H54 (cell line): ENCODE measurements around the gene ATF7IP.
A peak's percentile ranks its signal among the peaks of the same experiment; 100 is the strongest.
"Not testable (repeated sequence)": the region's sequence is repeated elsewhere in the genome, so short reads cannot be mapped to it uniquely, and the experiment has no call there.

Experiments
- DNase-seq: peaks from one replicate; pipeline ENCODE4 v3.0.0; 2011; ENCODE audit warnings: low spot score, mixed read lengths; ENCODE audit not compliant: insufficient read length
- FAIRE-seq: peaks from 3 replicates; lab custom pipeline; 2011; peaks lifted over from hg19 to GRCh38; lab: Jason Lieb, UNC
- POLR2A ChIP-seq: IDR thresholded peaks from 2 replicates; pipeline ENCODE4 v1.6.1; 2011; ENCODE audit warnings: low read depth, mild to moderate bottlenecking, low read length

The ATF7IP gene

GRCh38 chr12:14393751-14394150 lies 28.3 kb downstream of the ATF7IP start:
- no peak for TF ChIP-seq POLR2A
- FAIRE-seq, result peak; percentile 52
- DNase-seq, result no peak

GRCh38 chr12:14394317-14395073 lies 29.0 kb downstream of the ATF7IP start:
- peak; percentile 97 for FAIRE-seq
- no peak for DNase-seq
- no peak for TF ChIP-seq POLR2A

- TF ChIP-seq POLR2A, result no peak
- DNase-seq (no peak), FAIRE-seq (no peak)
Observed at GRCh38 chr12:14395074-14395778, 29.7 kb downstream of the ATF7IP start.

- no peak for TF ChIP-seq POLR2A
- no peak for DNase-seq
- no peak for FAIRE-seq
Observed at GRCh38 chr12:14396071-14396470, 30.6 kb downstream of the ATF7IP start.

GRCh38 chr12:14399871-14400270 lies 34.4 kb downstream of the ATF7IP start:
- peak; percentile 99 for FAIRE-seq
- no peak for TF ChIP-seq POLR2A

GRCh38 chr12:14400599-14400998 lies 35.1 kb downstream of the ATF7IP start:
- no peak for TF ChIP-seq POLR2A
- FAIRE-seq, result peak; percentile 80
- DNase-seq, result no peak

More at GRCh38 chr12:14399871-14400270, 34.4 kb downstream of the ATF7IP start:
- DNase-seq, result no peak

- DNase-seq, FAIRE-seq: not testable (repeated sequence)
Observed at GRCh38 chr12:14401267-14401666, 35.8 kb downstream of the ATF7IP start.

- TF ChIP-seq POLR2A, result no peak
- FAIRE-seq, result peak; percentile 23
- DNase-seq, result no peak
Observed at GRCh38 chr12:14402697-14403096, 37.2 kb downstream of the ATF7IP start.

- FAIRE-seq (no peak), DNase-seq (no peak)
- no peak for TF ChIP-seq POLR2A
Observed at GRCh38 chr12:14403293-14403692, 37.8 kb downstream of the ATF7IP start.

- TF ChIP-seq POLR2A, result no peak
- DNase-seq (no peak), FAIRE-seq (peak; percentile 69)
Observed at GRCh38 chr12:14403711-14404196, 38.3 kb downstream of the ATF7IP start.

- not testable (repeated sequence) for FAIRE-seq, DNase-seq
Observed at GRCh38 chr12:14405407-14405806, 39.9 kb downstream of the ATF7IP start.

- TF ChIP-seq POLR2A, result no peak
- DNase-seq, result no peak
- FAIRE-seq, result no peak
Observed at GRCh38 chr12:14408208-14408607, 42.7 kb downstream of the ATF7IP start.

GRCh38 chr12:14410177-14410576 lies 44.7 kb downstream of the ATF7IP start:
- TF ChIP-seq POLR2A, result no peak
- no peak for DNase-seq
- no peak for FAIRE-seq

- DNase-seq (no peak), FAIRE-seq (peak; percentile 66)
- TF ChIP-seq POLR2A, result no peak
Observed at GRCh38 chr12:14410841-14411569, 45.5 kb downstream of the ATF7IP start.
